Measurements from ENCODE around the gene SOS1. TPM values are rescaled to one million over a fixed set of nuclear protein-coding genes. Genes with fewer than 3 reads are reported as not detected.
"Not testable (repeated sequence)": the region's sequence is repeated elsewhere in the genome, so short reads cannot be mapped to it uniquely, and the experiment has no call there.

Gene SOS1
- total RNA-seq, 2 donors from 2014 or later: 15.3 to 21.3 TPM

- TF ChIP-seq, protein P1, sequence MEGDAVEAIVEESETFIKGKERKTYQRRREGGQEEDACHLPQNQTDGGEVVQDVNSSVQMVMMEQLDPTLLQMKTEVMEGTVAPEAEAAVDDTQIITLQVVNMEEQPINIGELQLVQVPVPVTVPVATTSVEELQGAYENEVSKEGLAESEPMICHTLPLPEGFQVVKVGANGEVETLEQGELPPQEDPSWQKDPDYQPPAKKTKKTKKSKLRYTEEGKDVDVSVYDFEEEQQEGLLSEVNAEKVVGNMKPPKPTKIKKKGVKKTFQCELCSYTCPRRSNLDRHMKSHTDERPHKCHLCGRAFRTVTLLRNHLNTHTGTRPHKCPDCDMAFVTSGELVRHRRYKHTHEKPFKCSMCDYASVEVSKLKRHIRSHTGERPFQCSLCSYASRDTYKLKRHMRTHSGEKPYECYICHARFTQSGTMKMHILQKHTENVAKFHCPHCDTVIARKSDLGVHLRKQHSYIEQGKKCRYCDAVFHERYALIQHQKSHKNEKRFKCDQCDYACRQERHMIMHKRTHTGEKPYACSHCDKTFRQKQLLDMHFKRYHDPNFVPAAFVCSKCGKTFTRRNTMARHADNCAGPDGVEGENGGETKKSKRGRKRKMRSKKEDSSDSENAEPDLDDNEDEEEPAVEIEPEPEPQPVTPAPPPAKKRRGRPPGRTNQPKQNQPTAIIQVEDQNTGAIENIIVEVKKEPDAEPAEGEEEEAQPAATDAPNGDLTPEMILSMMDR (IDR thresholded peaks at IDR 0.05): no peak
These were observed 18.0 kb upstream of the SOS1 start for GRCh38 chr2:39138837-39139211.

DNA sequence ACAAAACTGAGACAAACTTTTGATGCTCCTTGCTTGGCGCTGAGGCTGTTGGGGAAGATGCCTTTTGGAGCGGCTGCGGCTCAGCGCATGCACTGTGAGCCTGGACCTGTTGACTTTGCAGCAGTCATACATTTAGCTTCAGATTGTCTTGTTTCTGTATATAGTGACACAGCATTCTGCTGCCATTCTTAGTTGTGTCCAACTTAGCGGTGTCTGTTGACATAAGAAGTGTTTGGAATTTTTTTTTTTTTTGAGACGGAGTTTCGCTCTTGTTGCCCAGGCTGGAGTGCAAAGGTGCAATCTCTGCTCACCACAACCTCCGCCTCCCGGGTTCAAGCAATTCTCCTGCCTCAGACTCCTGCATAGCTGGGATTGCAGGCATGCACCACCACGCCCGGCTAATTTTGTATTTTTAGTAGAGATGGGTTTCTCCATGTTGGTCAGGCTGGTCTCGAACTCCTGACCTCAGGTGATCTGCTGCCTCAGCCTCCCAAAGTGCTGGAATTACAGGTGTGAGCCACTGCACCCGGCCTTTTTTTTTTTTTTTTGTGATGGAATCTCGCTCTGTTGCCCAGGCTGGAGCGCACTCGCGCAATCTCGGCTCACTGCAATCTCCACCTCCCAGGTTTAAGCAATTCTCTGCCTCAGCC, 17.5 kb upstream of the SOS1 start:
- not testable (repeated sequence) for DNase-seq (ENCODE audit: low spot score); H3K9me3 ChIP-seq; H3K27me3 ChIP-seq; H3K27ac ChIP-seq; H3K36me3 ChIP-seq; H3K4me3 ChIP-seq
- peaks cover 0 to 11% of the 10 kb centered on the region in 2 donors for H3K4me1 ChIP-seq

More at GRCh38 chr2:39138837-39139211, 18.0 kb upstream of the SOS1 start:
- H3K4me1 ChIP-seq: peaks cover 0 to 11% of the 10 kb centered on the region in 2 donors
- DNase-seq (ENCODE audit: low spot score): no peak
- no peaks in the 10 kb centered on the region for H3K36me3 ChIP-seq
- no peaks in the 10 kb centered on the region for H3K9me3 ChIP-seq
- H3K27ac ChIP-seq: no peak overlapping the region
- no peaks in the 10 kb centered on the region for H3K27me3 ChIP-seq
- no peak overlapping the region for H3K4me3 ChIP-seq

GRCh38 chr2:39136799-39137198, 15.9 kb upstream of the SOS1 start:
- no peak for DNase-seq (ENCODE audit: low spot score)
- no peak overlapping the region for H3K27ac ChIP-seq

DNA sequence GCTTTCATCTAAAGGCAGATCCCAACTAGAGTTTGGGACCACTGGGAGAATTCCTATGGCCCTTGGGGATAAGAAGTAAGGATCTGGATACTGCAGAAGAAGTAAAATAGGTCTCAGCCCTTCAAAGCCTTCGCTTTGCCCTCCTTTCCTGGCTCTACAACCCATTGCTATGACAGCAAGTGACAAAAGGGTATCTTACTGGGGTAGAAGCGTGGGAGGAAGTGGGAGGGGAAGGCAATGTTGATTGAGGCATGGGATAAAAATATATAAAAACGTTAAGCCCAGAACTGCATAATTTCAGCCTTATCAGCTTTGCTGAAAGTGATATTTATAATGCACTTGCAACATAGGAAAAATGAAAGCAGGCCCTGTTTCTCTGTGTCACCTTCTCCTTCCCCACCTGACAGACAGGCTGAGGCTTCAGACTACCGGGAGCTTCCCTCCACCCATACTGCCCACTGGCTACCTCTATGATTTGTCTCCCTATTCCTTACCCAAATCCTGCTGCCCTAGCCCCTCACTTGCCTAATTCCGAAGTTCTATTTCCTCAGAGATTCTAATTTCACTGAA, 14.9 kb upstream of the SOS1 start:
- H3K27ac ChIP-seq: no peak overlapping the region
- H3K36me3 ChIP-seq: no peaks in the 10 kb centered on the region
- peaks cover 0 to 1% of the 10 kb centered on the region in 2 donors for H3K4me1 ChIP-seq
- no peaks in the 10 kb centered on the region for H3K9me3 ChIP-seq
- no peak for DNase-seq (ENCODE audit: low spot score)
- H3K27me3 ChIP-seq: no peaks in the 10 kb centered on the region
- H3K4me3 ChIP-seq: no peak overlapping the region
- TF ChIP-seq, protein P1 (IDR thresholded peaks at IDR 0.05): no peak

More at GRCh38 chr2:39136799-39137198, 15.9 kb upstream of the SOS1 start:
- no peaks in the 10 kb centered on the region for H3K9me3 ChIP-seq
- H3K4me1 ChIP-seq: peaks cover 0 to 11% of the 10 kb centered on the region in 2 donors
- no peak overlapping the region for H3K4me3 ChIP-seq
- TF ChIP-seq, protein P1 (IDR thresholded peaks at IDR 0.05): no peak
- H3K36me3 ChIP-seq: no peaks in the 10 kb centered on the region
- no peaks in the 10 kb centered on the region for H3K27me3 ChIP-seq

DNA sequence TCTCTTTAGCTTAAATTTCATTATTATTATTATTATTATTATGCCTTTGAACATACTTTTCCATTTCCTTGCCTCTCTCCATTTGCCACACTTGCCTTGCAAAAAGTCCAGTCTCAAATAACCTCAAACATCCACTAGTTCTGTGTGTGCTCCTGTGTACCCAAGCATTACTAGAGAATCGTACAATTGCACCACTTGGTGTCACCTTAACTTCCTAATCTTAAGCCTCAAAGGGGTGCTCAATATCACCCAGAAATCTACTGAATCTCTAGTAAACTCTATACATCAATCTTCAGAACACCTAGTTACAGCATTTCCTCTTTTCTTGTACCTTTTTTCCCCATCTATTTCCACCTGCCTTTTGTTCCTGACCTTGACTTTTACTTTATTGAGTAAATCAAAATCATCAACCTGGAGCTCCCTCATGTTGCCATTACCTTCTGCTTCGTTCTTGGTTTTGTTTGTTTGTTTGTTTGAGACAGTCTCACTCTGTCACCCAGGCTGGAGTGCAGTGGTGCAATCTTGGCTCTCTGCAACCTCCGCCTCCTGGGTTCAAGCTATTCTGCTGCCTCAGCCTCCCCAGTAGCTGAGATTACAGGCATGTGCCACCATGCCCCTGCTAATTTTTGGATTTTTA, 12.5 kb upstream of the SOS1 start:
- no peaks in the 10 kb centered on the region for H3K9me3 ChIP-seq
- no peaks in the 10 kb centered on the region for H3K4me1 ChIP-seq
- TF ChIP-seq, protein P1 (IDR thresholded peaks at IDR 0.05): no peak
- no peaks in the 10 kb centered on the region for H3K36me3 ChIP-seq
- no peak overlapping the region for H3K27ac ChIP-seq
- no peaks in the 10 kb centered on the region for H3K27me3 ChIP-seq
- H3K4me3 ChIP-seq: no peak overlapping the region
- DNase-seq (ENCODE audit: low spot score): no peak

GRCh38 chr2:39128919-39129391, 8.1 kb upstream of the SOS1 start:
- TF ChIP-seq, protein P1 (IDR thresholded peaks at IDR 0.05): no peak
- H3K27me3 ChIP-seq: no peaks in the 10 kb centered on the region
- peaks cover 0 to under 1% of the 10 kb centered on the region in 2 donors for H3K4me1 ChIP-seq
- no peaks in the 10 kb centered on the region for H3K9me3 ChIP-seq
- H3K27ac ChIP-seq: no peak overlapping the region
- no peaks in the 10 kb centered on the region for H3K36me3 ChIP-seq
- no peak for DNase-seq (ENCODE audit: low spot score)
- no peak overlapping the region for H3K4me3 ChIP-seq
